Adipocyte (in vitro differentiated cells): ENCODE measurements around the gene USH2A.
A peak's percentile ranks its signal among the peaks of the same experiment; 100 is the strongest.

Experiments
- DNase-seq: peaks from one replicate; pipeline ENCODE4 v3.0.0-alpha.2; 2015; ENCODE audit warnings: low read depth
- H3K27me3 ChIP-seq: replicated peaks from 2 replicates; pipeline ENCODE4 v1.7.0; 2013; ENCODE audit warnings: mild to moderate bottlenecking, low read length, moderate library complexity; ENCODE audit not compliant: control insufficient read depth, insufficient read depth
- H3K36me3 ChIP-seq: 2 replicates; pipeline ENCODE4 v1.7.0; 2013; ENCODE audit warnings: low read length, mild to moderate bottlenecking, moderate library complexity; ENCODE audit not compliant: control insufficient read depth, insufficient read depth, severe bottlenecking
- H3K4me1 ChIP-seq: 2 replicates; pipeline ENCODE4 v1.7.0; 2013; ENCODE audit warnings: mild to moderate bottlenecking, low read length, moderate library complexity; ENCODE audit not compliant: control insufficient read depth, insufficient read depth
- H3K4me3 ChIP-seq: 2 replicates; pipeline ENCODE4 v1.7.0; 2013; ENCODE audit warnings: mild to moderate bottlenecking, low read length, moderate library complexity
- H3K9ac ChIP-seq: 2 replicates; pipeline ENCODE4 v1.7.0; 2013; ENCODE audit warnings: mild to moderate bottlenecking, low read length, moderate library complexity
- H3K9me3 ChIP-seq: 2 replicates; pipeline ENCODE4 v1.7.0; 2013; ENCODE audit warnings: mild to moderate bottlenecking, low read length, moderate library complexity; ENCODE audit not compliant: control insufficient read depth

Gene USH2A

GRCh38 chr1:216270086-216270773 is 153.0 kb downstream of the USH2A start:
- no peak for DNase-seq
- no peaks in the 10 kb centered on the region for H3K4me1 ChIP-seq
- H3K4me3 ChIP-seq = no peak overlapping the region
- H3K9ac ChIP-seq = no peak overlapping the region
- H3K36me3 ChIP-seq = no peaks in the 10 kb centered on the region
- H3K9me3 ChIP-seq = no peaks in the 10 kb centered on the region
- no peaks in the 10 kb centered on the region for H3K27me3 ChIP-seq

- H3K4me1 ChIP-seq = no peaks in the 10 kb centered on the region
- no peaks in the 10 kb centered on the region for H3K36me3 ChIP-seq
- H3K4me3 ChIP-seq = no peak overlapping the region
- no peak overlapping the region for H3K9ac ChIP-seq
- no peak for DNase-seq
- peaks cover 7% of the 10 kb centered on the region for H3K9me3 ChIP-seq
- H3K27me3 ChIP-seq = no peaks in the 10 kb centered on the region
Measured at GRCh38 chr1:216261631-216262030, 161.6 kb downstream of the USH2A start.

- Histone ChIP-seq H3K36me3 (no peaks in the 10 kb centered on the region), H3K27me3 (no peaks in the 10 kb centered on the region)
- no peak for DNase-seq
Measured at GRCh38 chr1:216258856-216259255, 164.4 kb downstream of the USH2A start.

GRCh38 chr1:216258386-216258785 is 164.9 kb downstream of the USH2A start:
- H3K4me3 ChIP-seq = no peak overlapping the region
- H3K4me1 ChIP-seq = no peaks in the 10 kb centered on the region
- no peaks in the 10 kb centered on the region for H3K36me3 ChIP-seq
- H3K9ac ChIP-seq = no peak overlapping the region
- H3K9me3 ChIP-seq = peaks cover 7% of the 10 kb centered on the region
- no peak for DNase-seq
- H3K27me3 ChIP-seq = no peaks in the 10 kb centered on the region

More at GRCh38 chr1:216258856-216259255, 164.4 kb downstream of the USH2A start:
- no peak overlapping the region for H3K9ac ChIP-seq
- H3K4me3 ChIP-seq = no peak overlapping the region
- peaks cover 7% of the 10 kb centered on the region for H3K9me3 ChIP-seq
- H3K4me1 ChIP-seq = no peaks in the 10 kb centered on the region

- H3K4me1 ChIP-seq = no peaks in the 10 kb centered on the region
- no peaks in the 10 kb centered on the region for H3K27me3 ChIP-seq
- no peaks in the 10 kb centered on the region for H3K36me3 ChIP-seq
- H3K9ac ChIP-seq = no peak overlapping the region
- no peak overlapping the region for H3K4me3 ChIP-seq
- no peak for DNase-seq
- H3K9me3 ChIP-seq = no peaks in the 10 kb centered on the region
Measured at GRCh38 chr1:216250861-216251260, 172.4 kb downstream of the USH2A start.

- Histone ChIP-seq H3K4me1 (no peaks in the 10 kb centered on the region), H3K9me3 (no peaks in the 10 kb centered on the region), H3K4me3 (no peak overlapping the region), H3K9ac (no peak overlapping the region), H3K36me3 (no peaks in the 10 kb centered on the region), H3K27me3 (no peaks in the 10 kb centered on the region)
- DNase-seq = no peak
Measured at GRCh38 chr1:216248628-216249027, 174.6 kb downstream of the USH2A start.

GRCh38 chr1:216247937-216248336 is 175.3 kb downstream of the USH2A start:
- Histone ChIP-seq H3K9ac (no peak overlapping the region), H3K4me3 (no peak overlapping the region), H3K4me1 (no peaks in the 10 kb centered on the region), H3K9me3 (no peaks in the 10 kb centered on the region), H3K36me3 (no peaks in the 10 kb centered on the region), H3K27me3 (no peaks in the 10 kb centered on the region)
- DNase-seq = no peak

GRCh38 chr1:216246577-216247203 is 176.6 kb downstream of the USH2A start:
- no peaks in the 10 kb centered on the region for H3K36me3 ChIP-seq
- no peaks in the 10 kb centered on the region for H3K9me3 ChIP-seq
- H3K4me3 ChIP-seq = no peak overlapping the region
- DNase-seq = no peak
- no peaks in the 10 kb centered on the region for H3K27me3 ChIP-seq
- H3K9ac ChIP-seq = no peak overlapping the region
- H3K4me1 ChIP-seq = no peaks in the 10 kb centered on the region

- no peaks in the 10 kb centered on the region for H3K4me1 ChIP-seq
- no peak overlapping the region for H3K9ac ChIP-seq
- peak; percentile 57 for DNase-seq
- H3K9me3 ChIP-seq = no peaks in the 10 kb centered on the region
- no peaks in the 10 kb centered on the region for H3K27me3 ChIP-seq
- H3K4me3 ChIP-seq = no peak overlapping the region
- no peaks in the 10 kb centered on the region for H3K36me3 ChIP-seq
Measured at GRCh38 chr1:216238844-216239243, 184.4 kb downstream of the USH2A start.

- Histone ChIP-seq H3K36me3 (no peaks in the 10 kb centered on the region), H3K9ac (no peak overlapping the region), H3K4me1 (no peaks in the 10 kb centered on the region), H3K27me3 (no peaks in the 10 kb centered on the region), H3K9me3 (no peaks in the 10 kb centered on the region), H3K4me3 (no peak overlapping the region)
- no peak for DNase-seq
Measured at GRCh38 chr1:216237927-216238542, 185.2 kb downstream of the USH2A start.

GRCh38 chr1:216224233-216224632 is 199.0 kb downstream of the USH2A start:
- DNase-seq = no peak
- Histone ChIP-seq H3K9me3 (peaks cover 4% of the 10 kb centered on the region), H3K4me3 (no peak overlapping the region), H3K9ac (no peak overlapping the region), H3K27me3 (no peaks in the 10 kb centered on the region), H3K4me1 (no peaks in the 10 kb centered on the region), H3K36me3 (no peaks in the 10 kb centered on the region)
